IPS-18c (cell line): ENCODE measurements around the gene RPP21.
A peak's percentile ranks its signal among the peaks of the same experiment; 100 is the strongest.

ENCODE experiments used
- H3K4me3 ChIP-seq: 2 replicates; pipeline ENCODE4 v1.7.0; 2013; ENCODE audit warnings: low read depth, mild to moderate bottlenecking, low read length, moderate library complexity; ENCODE audit not compliant: insufficient read depth
- H3K9me3 ChIP-seq: one replicate; pipeline ENCODE4 v1.6.1; 2013; ENCODE audit warnings: mild to moderate bottlenecking, low read length, moderate library complexity; ENCODE audit not compliant: control insufficient read depth, insufficient read depth

Gene RPP21

DNA sequence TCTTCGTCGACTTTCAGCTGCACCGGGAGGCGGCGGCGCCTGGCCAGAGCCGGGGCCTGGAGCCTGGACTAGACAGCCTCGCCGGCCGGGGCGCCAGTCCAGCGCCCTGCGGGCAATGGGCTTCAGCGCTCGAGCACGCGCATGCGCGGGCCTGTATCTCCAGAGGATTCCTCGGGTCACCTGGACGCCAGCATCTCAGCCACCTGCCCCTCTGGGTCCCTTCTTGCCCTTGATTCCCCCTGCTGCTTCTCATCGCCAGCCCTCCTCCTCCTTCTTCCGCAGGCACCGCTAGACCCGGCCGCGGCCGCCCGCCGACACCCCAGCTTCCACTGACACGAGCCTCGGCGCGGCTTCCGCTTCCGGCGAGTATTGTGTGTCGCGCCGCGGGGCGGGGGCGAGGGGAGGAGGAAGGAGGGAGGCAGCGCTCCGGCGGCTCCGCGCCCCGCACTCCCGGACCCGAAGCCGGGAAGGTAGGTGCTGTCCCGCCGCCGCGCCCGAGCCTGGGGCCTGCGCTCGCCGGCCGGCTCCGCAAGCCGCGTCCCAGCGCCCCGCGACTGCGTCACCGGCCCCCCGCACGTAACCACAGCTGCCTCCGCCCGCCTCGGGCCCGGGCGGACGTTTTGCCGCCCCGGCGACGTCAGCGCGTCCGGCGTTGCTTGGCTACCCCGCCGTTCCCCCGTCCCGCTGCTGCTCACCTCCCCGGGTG is 18.3 kb upstream of the RPP21 start, which contains the start of gene TRIM39:
TSS of gene TRIM39 (plus strand) at position 402 of the 706 bp plus-strand sequence. CDS start 2,391 bp downstream, outside the sequence.
- no peaks in the 10 kb centered on the region for H3K9me3 ChIP-seq

GRCh38 chr6:30327232-30327746 is 17.7 kb upstream of the RPP21 start:
- Histone ChIP-seq H3K9me3 (no peaks in the 10 kb centered on the region), H3K4me3 (peak overlapping the region; percentile 96)

More for the DNA sequence above, 18.3 kb upstream of the RPP21 start, which contains the start of gene TRIM39:
- peak within 1 kb of the TSS; percentile 96 for H3K4me3 ChIP-seq

DNA sequence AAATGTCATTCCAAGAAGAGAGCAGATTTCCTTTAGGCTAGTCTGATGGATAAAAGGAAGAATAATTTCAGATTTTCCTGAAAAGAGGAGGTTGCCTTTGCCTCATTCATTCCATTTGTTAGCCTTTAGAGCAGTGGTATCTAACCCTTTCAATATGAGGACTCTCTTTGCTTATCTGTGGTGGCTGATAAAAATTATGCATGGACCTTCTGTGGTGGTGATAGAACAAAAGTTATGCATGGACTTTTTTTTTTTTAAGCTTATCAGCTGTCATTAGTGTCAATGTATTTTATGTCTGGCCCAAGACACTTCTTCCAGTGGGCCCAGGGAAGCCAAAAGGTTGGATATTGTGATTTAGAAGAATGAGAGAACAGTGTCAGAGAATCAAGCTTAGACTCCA is 16.6 kb upstream of the RPP21 start:
- Histone ChIP-seq H3K4me3 (no peak overlapping the region), H3K9me3 (no peaks in the 10 kb centered on the region)

DNA sequence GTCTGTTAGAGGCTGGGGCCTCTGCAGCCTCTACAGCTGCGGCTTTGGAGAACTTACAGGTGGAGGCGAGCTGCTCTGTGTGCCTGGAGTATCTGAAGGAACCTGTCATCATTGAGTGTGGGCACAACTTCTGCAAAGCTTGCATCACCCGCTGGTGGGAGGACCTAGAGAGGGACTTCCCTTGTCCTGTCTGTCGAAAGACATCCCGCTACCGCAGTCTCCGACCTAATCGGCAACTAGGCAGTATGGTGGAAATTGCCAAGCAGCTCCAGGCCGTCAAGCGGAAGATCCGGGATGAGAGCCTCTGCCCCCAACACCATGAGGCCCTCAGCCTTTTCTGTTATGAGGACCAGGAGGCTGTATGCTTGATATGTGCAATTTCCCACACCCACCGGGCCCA is 15.6 kb upstream of the RPP21 start:
- Histone ChIP-seq H3K4me3 (no peak overlapping the region), H3K9me3 (no peaks in the 10 kb centered on the region)

- Histone ChIP-seq H3K9me3 (peaks cover 2% of the 10 kb centered on the region), H3K4me3 (no peak overlapping the region)
These were observed 13.0 kb upstream of the RPP21 start for GRCh38 chr6:30331981-30332380.

DNA sequence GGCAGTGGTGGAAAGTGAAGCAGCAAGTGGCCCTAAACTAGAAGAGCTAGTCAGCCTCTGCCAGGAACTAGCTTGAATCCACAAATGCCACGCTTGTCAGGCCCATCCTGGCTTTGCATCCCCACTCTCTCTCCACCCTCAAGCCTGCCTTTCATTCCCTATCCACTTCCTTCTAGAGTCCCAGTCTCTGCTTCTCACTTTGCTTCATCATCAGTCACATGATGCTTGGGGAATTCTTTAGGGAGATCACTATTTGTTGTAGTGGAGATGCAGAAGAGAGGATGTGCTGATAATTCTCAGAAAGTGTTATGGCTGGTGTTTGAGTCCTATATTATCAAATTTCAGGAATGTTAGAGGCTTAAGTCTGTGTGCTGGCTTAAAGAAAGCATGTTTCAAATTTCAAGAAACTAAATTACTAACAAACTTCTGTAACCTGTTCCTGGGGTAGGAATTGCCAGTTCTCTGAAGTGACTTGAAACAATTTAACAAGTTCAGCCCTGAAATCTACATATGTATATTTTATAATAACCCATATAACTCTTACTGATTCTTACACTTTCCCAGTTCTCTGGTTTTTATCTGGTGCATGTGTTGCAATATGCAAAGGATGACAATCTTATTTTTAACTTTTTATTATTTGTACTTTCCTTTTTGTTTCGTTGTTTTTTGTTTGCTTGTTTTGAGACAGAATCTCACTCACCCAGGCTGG is 10.7 kb upstream of the RPP21 start:
- no peak overlapping the region for H3K4me3 ChIP-seq
- peaks cover 2% of the 10 kb centered on the region for H3K9me3 ChIP-seq

GRCh38 chr6:30340589-30341054 is 4.3 kb upstream of the RPP21 start:
- Histone ChIP-seq H3K9me3 (peaks cover 2% of the 10 kb centered on the region), H3K4me3 (no peak overlapping the region)

GRCh38 chr6:30341218-30341617 is 3.7 kb upstream of the RPP21 start:
- H3K4me3 ChIP-seq: no peak overlapping the region
- H3K9me3 ChIP-seq: peaks cover 2% of the 10 kb centered on the region

DNA sequence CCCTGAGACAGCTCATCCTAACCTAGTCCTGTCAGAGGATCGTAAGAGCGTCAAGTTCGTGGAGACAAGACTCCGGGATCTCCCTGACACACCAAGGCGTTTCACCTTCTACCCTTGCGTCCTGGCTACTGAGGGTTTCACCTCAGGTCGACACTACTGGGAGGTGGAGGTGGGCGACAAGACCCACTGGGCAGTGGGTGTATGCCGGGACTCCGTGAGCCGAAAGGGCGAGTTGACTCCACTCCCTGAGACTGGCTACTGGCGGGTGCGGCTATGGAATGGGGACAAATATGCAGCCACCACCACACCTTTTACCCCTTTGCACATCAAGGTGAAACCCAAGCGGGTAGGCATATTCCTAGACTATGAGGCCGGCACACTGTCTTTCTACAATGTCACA is 3.2 kb upstream of the RPP21 start:
- Histone ChIP-seq H3K4me3 (no peak overlapping the region), H3K9me3 (peaks cover 2% of the 10 kb centered on the region)

DNA sequence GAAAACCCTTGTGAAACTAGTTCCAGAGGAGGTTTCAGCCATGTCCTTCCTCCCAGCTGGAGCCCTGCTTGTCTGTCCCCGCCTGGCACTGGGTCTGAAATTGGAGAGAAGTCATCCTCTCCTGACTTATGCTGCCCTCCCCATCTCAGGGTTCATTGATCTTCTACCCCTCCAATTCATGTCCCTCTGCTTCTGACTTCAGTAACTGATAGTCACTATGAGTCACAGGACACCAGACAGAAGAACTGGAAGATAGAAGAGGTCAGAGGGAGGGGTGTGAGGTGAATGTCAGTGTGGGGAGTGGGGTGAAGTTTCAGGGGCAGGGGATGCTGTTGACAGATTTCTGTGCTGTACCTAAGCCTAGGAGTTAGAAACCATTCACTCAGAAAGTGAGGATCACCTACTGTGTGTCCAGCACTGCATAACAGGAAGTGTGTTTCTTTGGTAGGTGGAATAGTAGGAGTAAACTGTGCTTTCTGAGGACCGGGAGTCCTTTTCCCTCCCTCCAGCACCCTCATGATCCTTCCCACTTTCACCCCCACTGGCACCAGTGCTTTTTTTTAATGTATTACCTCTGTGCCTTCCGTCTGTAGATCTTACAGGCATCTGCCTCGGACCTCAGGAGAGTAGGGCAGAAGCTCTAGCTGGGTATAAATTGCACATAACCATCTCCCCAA is 627 bp upstream of the RPP21 start:
- Histone ChIP-seq H3K9me3 (peaks cover 2% of the 10 kb centered on the region), H3K4me3 (no peak overlapping the region; the same call in 1 of the 2 replicates)

DNA sequence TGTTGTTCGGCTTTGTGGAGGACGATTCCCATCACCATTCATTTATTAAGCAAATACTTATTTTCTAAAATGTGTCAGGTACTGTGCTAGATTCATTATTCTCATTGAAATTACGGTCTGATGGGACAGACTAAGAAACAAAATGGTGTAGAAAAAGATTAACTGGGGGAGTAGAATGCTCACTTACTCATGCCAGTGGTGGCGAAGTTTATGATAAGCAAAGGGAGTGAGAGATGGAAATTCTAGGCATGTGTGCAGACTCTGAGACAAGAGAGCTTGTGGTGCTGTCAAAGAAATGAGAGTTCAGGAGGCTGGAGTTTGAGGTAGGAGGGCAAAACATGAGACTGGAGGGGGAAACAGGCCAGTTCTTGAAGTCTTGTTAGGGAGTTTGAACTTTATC is 896 bp downstream of the RPP21 start:
- Histone ChIP-seq H3K9me3 (no peaks in the 10 kb centered on the region), H3K4me3 (peak overlapping the region; percentile 91; the same call in 1 of the 2 replicates)

DNA sequence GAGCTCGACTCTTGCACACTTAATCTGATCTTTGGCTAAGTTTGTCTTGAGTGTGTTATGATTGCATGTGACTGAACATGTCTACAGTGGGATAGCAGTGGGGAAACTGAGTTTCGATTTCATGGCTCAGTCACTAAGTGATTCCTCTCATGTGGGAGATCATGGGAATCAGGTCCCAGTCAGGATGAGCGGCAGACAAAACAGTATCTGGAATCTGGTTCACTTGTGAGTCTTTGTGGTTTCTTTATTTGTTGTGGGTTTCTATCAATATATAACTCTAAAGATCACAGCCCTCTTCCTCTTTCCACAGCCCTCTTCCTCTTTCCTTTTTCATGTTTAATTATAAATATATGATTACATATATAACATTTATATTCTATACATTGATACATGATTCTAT is 4.0 kb downstream of the RPP21 start:
- H3K9me3 ChIP-seq: no peaks in the 10 kb centered on the region
- H3K4me3 ChIP-seq: no peak overlapping the region

DNA sequence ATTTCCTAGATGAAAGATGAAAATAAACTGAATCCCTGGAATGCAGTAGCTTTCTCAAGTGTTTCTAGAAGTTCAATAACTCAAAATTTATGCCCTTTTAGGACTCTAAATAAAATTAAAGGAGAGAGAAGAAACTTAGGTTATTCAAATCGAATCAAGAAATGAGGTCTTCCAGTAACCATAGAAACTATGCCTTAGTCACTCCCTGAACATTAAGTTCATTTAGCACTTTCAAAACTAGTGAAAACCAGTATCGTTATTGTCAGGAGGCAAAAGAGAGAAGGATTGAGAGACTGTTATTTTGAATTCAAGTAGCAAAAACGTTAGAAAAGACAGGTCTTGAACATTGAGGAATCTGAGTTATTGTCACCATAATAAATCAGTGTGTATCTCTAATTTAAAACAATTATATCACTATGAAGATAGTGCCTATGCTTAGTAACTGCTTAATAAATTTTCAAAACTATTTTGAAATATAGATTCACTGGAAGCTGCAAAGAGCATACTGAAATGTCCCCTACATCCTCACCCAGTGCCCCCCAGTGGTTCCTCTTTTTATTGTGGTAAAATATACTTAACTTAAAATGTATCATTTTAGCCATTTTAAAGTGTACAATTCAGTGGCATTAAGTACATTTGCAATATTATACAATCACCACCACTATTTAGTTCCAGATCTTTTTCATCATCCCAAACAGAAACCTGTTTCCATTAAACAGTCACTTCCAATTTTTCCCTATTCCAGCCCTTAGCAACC is 4.6 kb downstream of the RPP21 start:
- Histone ChIP-seq H3K4me3 (no peak overlapping the region), H3K9me3 (no peaks in the 10 kb centered on the region)

DNA sequence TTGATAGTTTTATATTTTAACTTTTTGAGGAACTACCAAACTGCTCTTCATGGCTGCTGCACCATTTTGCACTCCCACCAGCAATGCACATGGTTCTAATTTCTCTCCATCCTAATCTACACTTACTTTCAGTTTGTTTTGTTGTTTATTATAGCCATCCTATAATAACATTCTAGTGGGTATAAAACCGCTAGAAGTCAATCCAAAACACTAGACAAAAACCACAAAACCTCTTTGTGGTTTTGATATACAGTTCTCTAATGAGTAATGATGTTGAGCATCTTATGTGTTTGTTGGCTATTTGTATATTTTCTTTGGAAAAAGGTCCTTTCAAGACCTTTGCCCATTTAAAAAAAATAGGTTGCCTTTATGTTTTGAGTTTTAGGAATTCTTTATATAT is 5.6 kb downstream of the RPP21 start:
- no peak overlapping the region for H3K4me3 ChIP-seq
- H3K9me3 ChIP-seq: no peaks in the 10 kb centered on the region

- Histone ChIP-seq H3K9me3 (no peaks in the 10 kb centered on the region), H3K4me3 (no peak overlapping the region)
These were observed 7.6 kb downstream of the RPP21 start for GRCh38 chr6:30352550-30352949.

DNA sequence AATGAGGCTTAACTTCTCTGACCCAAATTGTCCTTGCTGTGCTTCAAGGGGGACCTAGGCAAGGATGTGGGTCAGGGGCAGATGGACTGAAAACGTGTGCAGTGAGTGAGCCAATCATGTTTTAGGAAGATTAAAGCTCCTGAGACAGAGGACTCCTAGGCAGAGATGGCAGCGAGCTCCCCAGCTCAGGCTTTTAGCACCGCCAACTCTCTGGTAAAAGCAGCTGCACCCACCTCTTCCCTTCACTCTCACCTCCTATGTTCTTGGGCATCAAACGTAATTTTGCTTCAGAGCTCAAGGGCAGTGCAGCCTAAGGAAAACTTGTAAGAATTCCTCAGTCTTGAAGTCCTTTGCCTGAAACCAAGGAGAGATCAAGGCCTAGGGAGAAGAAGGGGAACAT is 10.3 kb downstream of the RPP21 start:
- no peaks in the 10 kb centered on the region for H3K9me3 ChIP-seq
- H3K4me3 ChIP-seq: no peak overlapping the region

GRCh38 chr6:30356536-30356935 is 11.6 kb downstream of the RPP21 start:
- H3K4me3 ChIP-seq: no peak overlapping the region
- H3K9me3 ChIP-seq: no peaks in the 10 kb centered on the region
